HepG2 (cell line): ENCODE data around the gene CD300LG. TPM values are rescaled to one million over a fixed set of nuclear protein-coding genes. Genes with fewer than 3 reads are reported as not detected.

Source experiments
- ARID5B ChIP-seq: IDR thresholded peaks from 2 replicates; pipeline ENCODE4 v1.4.0; 2020; ENCODE audit warnings: mild to moderate bottlenecking, missing genetic modification reagents
- BHLHE40 ChIP-seq: IDR thresholded peaks from 2 replicates; pipeline ENCODE4 v1.6.1; 2011; ENCODE audit warnings: low read length, improper control_type of control experiment
- GATAD1 ChIP-seq: IDR thresholded peaks from 2 replicates; pipeline ENCODE4 v1.6.1; 2016; ENCODE audit warnings: missing genetic modification reagents, missing compliant biosample characterization
- IKZF4 ChIP-seq: sonication (generic); formaldehyde crosslinking; IDR thresholded peaks from 2 replicates; pipeline ENCODE4 v1.5.1; 2020; ENCODE audit warnings: borderline replicate concordance, mild to moderate bottlenecking, low read depth, missing genetic modification reagents; ENCODE audit errors: not compliant biosample characterization
- IKZF5 ChIP-seq: IDR thresholded peaks from 2 replicates; pipeline ENCODE4 v1.6.1; 2018; ENCODE audit warnings: missing genetic modification reagents, mild to moderate bottlenecking, missing compliant biosample characterization
- NR2F6 ChIP-seq, 2 experiments: IDR thresholded peaks; 2 replicates each; pipeline ENCODE4 v1.6.1; 2016; ENCODE audit warnings: antibody characterized with exemption in 1 of 2, mild to moderate bottlenecking in 1 of 2
- PCBP2 ChIP-seq: fragments of 200-400 bp; formaldehyde crosslinking; optimal IDR thresholded peaks from 2 replicates; pipeline ENCODE3; 2018; ENCODE audit warnings: low read length, low read depth; ENCODE audit not compliant: poor library complexity, severe bottlenecking
- POGK ChIP-seq: sonication (generic); formaldehyde crosslinking; conservative IDR thresholded peaks from 2 replicates; pipeline ENCODE4 v1.8.0; 2022; ENCODE audit warnings: mild to moderate bottlenecking, moderate library complexity, missing genetic modification reagents
- SKIL ChIP-seq: sonication (generic); formaldehyde crosslinking; IDR thresholded peaks from 2 replicates; pipeline ENCODE4 v1.8.0; 2022; ENCODE audit warnings: missing genetic modification reagents, mild to moderate bottlenecking, moderate library complexity, borderline replicate concordance
- SMAD1 ChIP-seq: sonication (generic); formaldehyde crosslinking; IDR thresholded peaks from 2 replicates; pipeline ENCODE4 v1.4.0; 2020; ENCODE audit warnings: missing genetic modification reagents, low read depth, mild to moderate bottlenecking, borderline replicate concordance
- SNAPC2 ChIP-seq: sonication (generic); formaldehyde crosslinking; IDR thresholded peaks from 2 replicates; pipeline ENCODE4 v1.8.1; 2022; ENCODE audit warnings: mild to moderate bottlenecking, missing genetic modification reagents
- SOX6 ChIP-seq, 2 experiments: fragments of 450-650 bp in 1 of 2; sonication (generic) in 1 of 2; formaldehyde crosslinking in 1 of 2; IDR thresholded peaks; 2 replicates each; pipeline versions ENCODE4 v1.4.0 to v1.6.1; 2017 to 2020; ENCODE audit warnings: antibody characterized with exemption in 1 of 2, mild to moderate bottlenecking in 1 of 2, missing genetic modification reagents in 1 of 2
- SP140L ChIP-seq: sonication (generic); formaldehyde crosslinking; IDR thresholded peaks from 2 replicates; pipeline ENCODE4 v1.4.0; 2020; ENCODE audit warnings: missing genetic modification reagents, borderline replicate concordance
- ZBTB38 ChIP-seq: sonication (generic); formaldehyde crosslinking; IDR thresholded peaks from 2 replicates; pipeline ENCODE4 v1.5.1; 2020; ENCODE audit warnings: mild to moderate bottlenecking, missing genetic modification reagents
- ZFP36 ChIP-seq: fragments of 150-350 bp; IDR thresholded peaks from 2 replicates; pipeline ENCODE4 v1.6.1; 2018; ENCODE audit warnings: borderline replicate concordance, low read length, low read depth; ENCODE audit not compliant: partially characterized antibody
- ZMAT3 ChIP-seq: sonication (generic); formaldehyde crosslinking; conservative IDR thresholded peaks from 2 replicates; pipeline ENCODE4 v1.7.0; 2021; ENCODE audit warnings: missing genetic modification reagents
- ZNF639 ChIP-seq: conservative IDR thresholded peaks from 2 replicates; pipeline ENCODE4 v1.6.1; 2018; ENCODE audit warnings: missing genetic modification reagents
- polyA plus RNA-seq, 8 experiments: library from polyadenylated mRNA; depleted of rRNA in 3 of 8; stranded (reverse) in 7 of 8; unstranded in 1 of 8; fragments of >200 nt; fragmentation: Illumina TruSeq in 4 of 8; extraction: Trizol in 4 of 8; gene quantifications; 2 replicates each; pipeline versions ENCODE4 v1.2.1 to v1.2.3, GENCODE V29; 2011 to 2016; ENCODE audit warnings: low read depth in 4 of 8, missing spikeins in 1 of 8, mixed read lengths in 1 of 8; ENCODE audit not compliant: insufficient read depth in 1 of 8
- total RNA-seq, 5 experiments: library from RNA; depleted of rRNA; stranded (reverse); fragments of >200 nt; fragmentation: Illumina TruSeq; extraction: Trizol; gene quantifications; 2 replicates each; pipeline ENCODE4 v1.2.3, GENCODE V29; 2016; ENCODE audit warnings: low read depth in 1 of 5

Gene CD300LG
- total and polyA plus RNA-seq, 2 of the 13 experiments (the other 11 are each of a cell fraction or from before 2014, with no cell fraction given): not detected

GRCh38 chr17:43846221-43846712 is 709 bp upstream of the CD300LG start (continued):
- TF ChIP-seq NR2F6 (IDR thresholded peaks at IDR 0.05) (no peak), NR2F6 (CRISPR knock-in tag; IDR thresholded peaks at IDR 0.05) (peak; percentile 54), ZMAT3 (CRISPR knock-in tag) (peak; percentile 57; the same call in 1 of the 2 replicates), POGK (CRISPR knock-in tag) (no peak), SMAD1 (0 out of 2 replicates have a peak, but pooled peaks have one; percentile 38), IKZF5 (CRISPR knock-in tag) (peak; percentile 70; the same call in 1 of the 2 replicates), SKIL (no peak), ZFP36 (no peak), IKZF4 (CRISPR knock-in tag) (no peak), ZBTB38 (CRISPR knock-in tag) (0 out of 2 replicates have a peak, but pooled peaks have one; percentile 26), SP140L (CRISPR knock-in tag) (no peak), GATAD1 (0 out of 2 replicates have a peak, but pooled peaks have one; percentile 24), PCBP2 (no peak), ARID5B (CRISPR knock-in tag) (peak; percentile 48; the same call in 1 of the 2 replicates), SOX6 (IDR thresholded peaks at IDR 0.05) (no peak), SOX6 (CRISPR knock-in tag; IDR thresholded peaks at IDR 0.05) (peak; percentile 37; the same call in 1 of the 2 replicates), ZNF639 (no peak), SNAPC2 (CRISPR knock-in tag) (no peak), BHLHE40 (no peak)
